Cardiac muscle cell (in vitro differentiated cells and primary cell): ENCODE results near the gene ZRANB3. TPM values are rescaled to one million over a fixed set of nuclear protein-coding genes. Genes with fewer than 3 reads are reported as not detected.
"Not testable (repeated sequence)": the region's sequence is repeated elsewhere in the genome, so short reads cannot be mapped to it uniquely, and the experiment has no call there.

Experiments used
- DNase-seq, 2 donors: peaks; one replicate each; pipeline versions ENCODE4 v3.0.0 to v3.0.0-alpha.2; 2010 to 2017; ENCODE audit warnings: low read depth in 1 of 2, low spot score in 1 of 2
- H3K27ac ChIP-seq: fragments of 200-600 bp; sonication (generic); 2 replicates; pipeline ENCODE4 v1.5.1; 2016
- H3K27me3 ChIP-seq: fragments of 200-600 bp; sonication (generic); 2 replicates; pipeline ENCODE4 v1.6.0; 2016; ENCODE audit warnings: control low read depth
- H3K36me3 ChIP-seq: fragments of 200-600 bp; sonication (generic); 2 replicates; pipeline ENCODE4 v1.5.1; 2016; ENCODE audit warnings: control low read depth
- H3K4me1 ChIP-seq: fragments of 200-600 bp; sonication (generic); 2 replicates; pipeline ENCODE4 v1.8.1; 2017; ENCODE audit warnings: low read depth, mild to moderate bottlenecking, mixed run types
- H3K4me3 ChIP-seq: fragments of 200-600 bp; sonication (generic); 2 replicates; pipeline ENCODE4 v1.5.1; 2016; ENCODE audit warnings: mild to moderate bottlenecking
- H3K9me3 ChIP-seq: fragments of 200-600 bp; sonication (generic); 2 replicates; pipeline ENCODE4 v1.5.1; 2017; ENCODE audit warnings: low read depth, mild to moderate bottlenecking, control low read depth
- CTCF ChIP-seq: IDR thresholded peaks from 2 replicates; pipeline ENCODE4 v1.5.1; 2012; ENCODE audit warnings: low read depth, mild to moderate bottlenecking, low read length
- polyA plus RNA-seq: library from polyadenylated mRNA; unstranded; fragments of >200 nt; fragmentation: Nextera tagmentation; extraction: Ambion mirVana; gene quantifications from 2 replicates; pipeline ENCODE4 v1.2.1, GENCODE V29; 2016
- total RNA-seq: library from RNA; depleted of rRNA; stranded (reverse); fragments of >200 nt; gene quantifications from 2 replicates; pipeline ENCODE4 v1.2.3, GENCODE V29; 2016

ZRANB3 gene
- total and polyA plus RNA-seq, 2 experiments from 2014 or later: 3.9 to 8.8 TPM

- Histone ChIP-seq H3K4me1 (no peaks in the 10 kb centered on the region), H3K4me3 (no peak overlapping the region), H3K27me3 (no peaks in the 10 kb centered on the region), H3K9me3 (no peaks in the 10 kb centered on the region), H3K36me3 (no peaks in the 10 kb centered on the region), H3K27ac (no peak overlapping the region)
- TF ChIP-seq CTCF: no peak
- DNase-seq: no peak
These were observed 20.4 kb downstream of the ZRANB3 start for GRCh38 chr2:135510577-135510976.

DNA sequence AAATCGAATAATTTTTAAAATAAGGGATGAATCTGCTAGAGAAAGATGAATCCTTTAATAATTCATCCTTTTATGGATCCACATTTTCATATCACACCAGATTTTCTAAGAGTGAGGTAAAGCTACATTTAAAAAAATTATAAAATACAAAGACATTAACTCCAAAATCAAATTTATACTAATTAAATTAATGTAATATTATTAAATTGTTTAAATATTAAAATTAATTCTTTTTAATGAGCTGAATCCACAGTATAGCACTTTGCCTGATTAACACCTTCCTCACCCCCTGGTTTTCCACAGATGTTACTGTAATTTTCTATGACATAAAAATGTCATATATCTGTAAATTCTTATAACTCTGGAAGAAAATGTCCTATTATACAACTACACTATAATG is 26.2 kb downstream of the ZRANB3 start:
- Histone ChIP-seq H3K36me3 (peaks cover 5% of the 10 kb centered on the region), H3K4me3 (no peak overlapping the region), H3K9me3 (no peaks in the 10 kb centered on the region), H3K27ac (no peak overlapping the region), H3K4me1 (no peaks in the 10 kb centered on the region), H3K27me3 (no peaks in the 10 kb centered on the region)
- DNase-seq: no peak
- TF ChIP-seq CTCF: no peak

DNA sequence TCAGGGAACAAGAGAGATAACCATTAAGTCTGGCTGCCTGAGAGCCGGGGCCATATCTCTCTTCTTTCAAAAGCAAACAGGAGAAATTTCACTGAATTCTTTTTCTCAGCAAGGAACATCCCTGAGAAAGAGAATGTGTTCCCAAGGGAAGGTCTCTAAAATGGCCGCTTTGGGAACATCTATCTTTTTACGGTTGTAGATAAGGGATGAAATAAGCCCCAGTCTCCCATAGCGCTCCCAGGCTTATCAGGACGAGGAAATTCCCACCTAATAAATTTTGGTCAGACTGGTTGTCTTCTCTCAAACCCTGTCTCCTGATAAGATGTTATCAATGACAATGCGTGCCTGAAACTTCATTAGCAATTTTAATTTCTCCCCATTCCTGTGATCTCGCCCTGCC is 32.4 kb downstream of the ZRANB3 start:
- not testable (repeated sequence) for H3K27me3 ChIP-seq, H3K4me3 ChIP-seq, H3K4me1 ChIP-seq, DNase-seq, H3K9me3 ChIP-seq, H3K27ac ChIP-seq, H3K36me3 ChIP-seq

GRCh38 chr2:135494917-135495316 is 36.1 kb downstream of the ZRANB3 start:
- TF ChIP-seq CTCF: no peak
- H3K9me3 ChIP-seq: no peaks in the 10 kb centered on the region
- H3K4me1 ChIP-seq: no peaks in the 10 kb centered on the region
- no peaks in the 10 kb centered on the region for H3K27me3 ChIP-seq
- no peak overlapping the region for H3K27ac ChIP-seq
- no peaks in the 10 kb centered on the region for H3K36me3 ChIP-seq
- H3K4me3 ChIP-seq: no peak overlapping the region
- DNase-seq: no peak

DNA sequence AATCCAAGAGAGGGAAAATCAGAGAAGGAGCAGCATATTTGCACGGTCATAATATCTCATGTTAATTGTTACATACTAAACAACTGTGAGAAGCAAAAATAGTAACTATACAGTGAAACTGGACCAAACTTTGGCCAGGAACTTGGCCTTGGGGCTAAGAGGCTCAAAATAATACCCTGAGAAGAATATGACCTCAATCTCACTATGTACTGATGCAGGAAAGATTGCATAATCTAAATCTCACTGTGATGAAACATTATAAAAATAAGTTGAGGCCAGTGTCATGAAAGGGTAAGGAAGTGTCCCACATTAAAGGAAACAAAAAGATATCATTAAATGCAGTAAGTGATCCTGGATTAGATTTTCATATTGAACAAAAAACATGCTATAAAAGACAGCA is 36.5 kb downstream of the ZRANB3 start:
- no peaks in the 10 kb centered on the region for H3K36me3 ChIP-seq
- no peak overlapping the region for H3K4me3 ChIP-seq
- peak in 1 of 2 donors; percentile 45 for DNase-seq
- TF ChIP-seq CTCF: no peak
- no peaks in the 10 kb centered on the region for H3K4me1 ChIP-seq
- H3K9me3 ChIP-seq: no peaks in the 10 kb centered on the region
- H3K27ac ChIP-seq: no peak overlapping the region
- no peaks in the 10 kb centered on the region for H3K27me3 ChIP-seq

DNA sequence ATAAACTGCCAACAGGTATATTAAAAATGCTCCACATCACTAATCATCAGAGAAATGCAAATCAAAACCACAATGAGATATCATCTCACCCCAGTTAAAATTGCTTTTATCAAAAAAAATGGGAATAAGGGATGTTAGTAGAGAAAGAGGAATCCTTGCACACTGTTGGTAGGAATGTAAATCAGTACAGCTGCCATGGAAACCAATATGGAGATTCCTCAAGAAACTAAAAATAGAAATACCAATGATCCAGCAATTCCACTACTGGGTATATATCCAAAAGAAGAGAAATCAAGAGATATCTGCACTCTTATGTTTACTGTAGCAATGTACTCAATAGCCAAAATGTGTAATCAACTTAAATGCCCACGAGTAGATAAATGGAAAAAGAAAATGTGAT is 40.6 kb downstream of the ZRANB3 start:
- no peak for DNase-seq
- Histone ChIP-seq H3K36me3 (no peaks in the 10 kb centered on the region), H3K27ac (no peak overlapping the region), H3K27me3 (no peaks in the 10 kb centered on the region), H3K4me1 (no peaks in the 10 kb centered on the region), H3K9me3 (no peaks in the 10 kb centered on the region), H3K4me3 (no peak overlapping the region)
- no peak for TF ChIP-seq CTCF
